Tibial nerve (tissue), 3 donors: ENCODE data around the gene SNED1.

ENCODE experiments used
- POLR2A ChIP-seq, 2 donors: fragments of 450-650 bp; IDR thresholded peaks; one replicate each; pipeline ENCODE4 v1.6.1; 2017; ENCODE audit warnings: antibody characterized with exemption in 2 of 2, mild to moderate bottlenecking in 2 of 2, moderate library complexity in 2 of 2
- TF ChIP-seq, protein P1 (sequence below), 5 experiments: fragments of 200-600 bp in 3 of 5; fragments of 450-650 bp in 2 of 5; sonication (generic) in 3 of 5; IDR thresholded peaks; one replicate each; pipeline ENCODE4 v1.5.1; 2016 to 2019; ENCODE audit warnings: antibody characterized with exemption in 5 of 5, mild to moderate bottlenecking in 3 of 5, moderate library complexity in 2 of 5

DNA sequence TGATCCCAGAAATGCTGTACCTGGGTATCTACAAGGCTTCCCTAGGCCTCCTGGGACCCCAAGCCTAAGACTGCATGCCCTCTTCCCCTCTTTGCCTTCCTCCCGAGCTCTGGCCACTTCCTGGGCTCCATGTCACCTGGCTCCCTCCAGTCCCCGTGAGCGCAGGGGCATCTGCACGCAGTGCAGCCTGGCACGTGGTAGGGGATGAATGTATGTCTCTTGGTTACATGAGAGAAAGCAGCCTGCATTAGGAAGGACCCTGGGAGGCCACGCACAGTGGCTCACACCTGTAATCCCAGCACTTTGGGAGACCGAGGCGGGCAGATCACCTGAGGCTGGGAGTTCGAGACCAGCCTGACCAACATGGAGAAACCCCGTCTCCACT, 135.0 kb downstream of the SNED1 start:
- TF ChIP-seq POLR2A (IDR thresholded peaks at IDR 0.05) = no peak
- TF ChIP-seq, protein P1, sequence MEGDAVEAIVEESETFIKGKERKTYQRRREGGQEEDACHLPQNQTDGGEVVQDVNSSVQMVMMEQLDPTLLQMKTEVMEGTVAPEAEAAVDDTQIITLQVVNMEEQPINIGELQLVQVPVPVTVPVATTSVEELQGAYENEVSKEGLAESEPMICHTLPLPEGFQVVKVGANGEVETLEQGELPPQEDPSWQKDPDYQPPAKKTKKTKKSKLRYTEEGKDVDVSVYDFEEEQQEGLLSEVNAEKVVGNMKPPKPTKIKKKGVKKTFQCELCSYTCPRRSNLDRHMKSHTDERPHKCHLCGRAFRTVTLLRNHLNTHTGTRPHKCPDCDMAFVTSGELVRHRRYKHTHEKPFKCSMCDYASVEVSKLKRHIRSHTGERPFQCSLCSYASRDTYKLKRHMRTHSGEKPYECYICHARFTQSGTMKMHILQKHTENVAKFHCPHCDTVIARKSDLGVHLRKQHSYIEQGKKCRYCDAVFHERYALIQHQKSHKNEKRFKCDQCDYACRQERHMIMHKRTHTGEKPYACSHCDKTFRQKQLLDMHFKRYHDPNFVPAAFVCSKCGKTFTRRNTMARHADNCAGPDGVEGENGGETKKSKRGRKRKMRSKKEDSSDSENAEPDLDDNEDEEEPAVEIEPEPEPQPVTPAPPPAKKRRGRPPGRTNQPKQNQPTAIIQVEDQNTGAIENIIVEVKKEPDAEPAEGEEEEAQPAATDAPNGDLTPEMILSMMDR (IDR thresholded peaks at IDR 0.05) = no peak
